Peyer's patch (tissue), 4 donors: ENCODE data around the gene ADTRP.

Experiments
- POLR2A ChIP-seq, 2 donors: fragments of 450-650 bp; IDR thresholded peaks; one replicate each; pipeline ENCODE4 v1.5.1; 2017; ENCODE audit warnings: antibody characterized with exemption in 2 of 2, mild to moderate bottlenecking in 2 of 2, moderate library complexity in 2 of 2
- TF ChIP-seq, protein P1 (sequence below), 6 experiments: fragments of 450-650 bp in 4 of 6; fragments of 200-600 bp in 2 of 6; sonication (generic) in 1 of 6; IDR thresholded peaks; one replicate each; pipeline ENCODE4 v1.5.1; 2017 to 2019; ENCODE audit warnings: antibody characterized with exemption in 6 of 6, mild to moderate bottlenecking in 3 of 6, moderate library complexity in 1 of 6

DNA sequence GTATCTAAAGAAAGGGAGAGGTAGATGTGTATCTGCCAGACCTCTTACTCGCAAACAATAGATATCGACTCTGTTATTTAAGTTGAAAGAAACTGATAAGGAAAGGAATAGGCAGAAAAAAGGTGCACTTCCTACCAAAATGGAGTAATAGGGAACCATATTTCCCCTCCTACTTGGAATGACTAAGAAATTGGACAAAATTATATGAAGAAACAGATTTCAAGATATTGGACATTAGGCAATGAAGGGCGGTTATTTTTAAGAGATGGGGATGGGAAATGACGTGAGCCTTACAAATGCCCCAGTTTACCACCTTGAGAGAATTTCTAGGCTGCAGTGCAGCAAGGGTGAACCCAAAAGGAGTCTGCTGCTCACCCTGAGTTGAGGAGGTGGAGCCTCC lies 108.9 kb downstream of the ADTRP start:
- TF ChIP-seq, protein P1, sequence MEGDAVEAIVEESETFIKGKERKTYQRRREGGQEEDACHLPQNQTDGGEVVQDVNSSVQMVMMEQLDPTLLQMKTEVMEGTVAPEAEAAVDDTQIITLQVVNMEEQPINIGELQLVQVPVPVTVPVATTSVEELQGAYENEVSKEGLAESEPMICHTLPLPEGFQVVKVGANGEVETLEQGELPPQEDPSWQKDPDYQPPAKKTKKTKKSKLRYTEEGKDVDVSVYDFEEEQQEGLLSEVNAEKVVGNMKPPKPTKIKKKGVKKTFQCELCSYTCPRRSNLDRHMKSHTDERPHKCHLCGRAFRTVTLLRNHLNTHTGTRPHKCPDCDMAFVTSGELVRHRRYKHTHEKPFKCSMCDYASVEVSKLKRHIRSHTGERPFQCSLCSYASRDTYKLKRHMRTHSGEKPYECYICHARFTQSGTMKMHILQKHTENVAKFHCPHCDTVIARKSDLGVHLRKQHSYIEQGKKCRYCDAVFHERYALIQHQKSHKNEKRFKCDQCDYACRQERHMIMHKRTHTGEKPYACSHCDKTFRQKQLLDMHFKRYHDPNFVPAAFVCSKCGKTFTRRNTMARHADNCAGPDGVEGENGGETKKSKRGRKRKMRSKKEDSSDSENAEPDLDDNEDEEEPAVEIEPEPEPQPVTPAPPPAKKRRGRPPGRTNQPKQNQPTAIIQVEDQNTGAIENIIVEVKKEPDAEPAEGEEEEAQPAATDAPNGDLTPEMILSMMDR (IDR thresholded peaks at IDR 0.05), result no peak
- no peak for TF ChIP-seq POLR2A (IDR thresholded peaks at IDR 0.05)
